Activated CD4-positive, alpha-beta memory T cell treated with anti-CD3 and anti-CD28 coated beads, Interleukin-2, amount 10 ng/mL, durations not matched to agents 7 days and 5 days (primary cell): ENCODE data around the gene TTC31. TPM values are rescaled to one million over a fixed set of nuclear protein-coding genes. Genes with fewer than 3 reads are reported as not detected.

Experiments used
- CTCF ChIA-PET: fragments of 350-600 bp; sonication (Branson Sonifier 250); formaldehyde crosslinking; loops from one replicate; lab custom pipeline; 2021; ENCODE audit warnings: antibody characterized with exemption, inconsistent platforms; lab: Charles Lee
- POLR2A ChIA-PET: fragments of 350-600 bp; sonication (Branson Sonifier 250); formaldehyde crosslinking; loops from one replicate; lab custom pipeline; 2021; ENCODE audit warnings: antibody characterized with exemption; lab: Charles Lee
- DNase-seq: peaks from one replicate; pipeline ENCODE4 v3.0.0-alpha.2; 2020
- H3K27ac Mint-ChIP-seq: one replicate; pipeline ENCODE4 v1.8.0; 2021; ENCODE audit warnings: mild to moderate bottlenecking, mixed read lengths
- H3K27me3 Mint-ChIP-seq: one replicate; pipeline ENCODE4 v1.8.0; 2021; ENCODE audit warnings: mixed read lengths
- H3K36me3 Mint-ChIP-seq: one replicate; pipeline ENCODE4 v1.8.0; 2021; ENCODE audit warnings: low read depth, mixed read lengths
- H3K4me1 Mint-ChIP-seq: one replicate; pipeline ENCODE4 v1.8.0; 2021; ENCODE audit warnings: mixed read lengths
- H3K4me3 Mint-ChIP-seq: one replicate; pipeline ENCODE4 v1.8.0; 2021; ENCODE audit warnings: mild to moderate bottlenecking, mixed read lengths
- H3K9me3 Mint-ChIP-seq: one replicate; pipeline ENCODE4 v1.8.0; 2021; ENCODE audit warnings: mixed read lengths
- total RNA-seq, 2 experiments: library from RNA; stranded (reverse); gene quantifications; one replicate each; pipeline ENCODE4 v1.2.3, GENCODE V29; 2021

The TTC31 gene
- total RNA-seq, 2 experiments from 2014 or later, result 42.3 to 42.9 TPM

DNA sequence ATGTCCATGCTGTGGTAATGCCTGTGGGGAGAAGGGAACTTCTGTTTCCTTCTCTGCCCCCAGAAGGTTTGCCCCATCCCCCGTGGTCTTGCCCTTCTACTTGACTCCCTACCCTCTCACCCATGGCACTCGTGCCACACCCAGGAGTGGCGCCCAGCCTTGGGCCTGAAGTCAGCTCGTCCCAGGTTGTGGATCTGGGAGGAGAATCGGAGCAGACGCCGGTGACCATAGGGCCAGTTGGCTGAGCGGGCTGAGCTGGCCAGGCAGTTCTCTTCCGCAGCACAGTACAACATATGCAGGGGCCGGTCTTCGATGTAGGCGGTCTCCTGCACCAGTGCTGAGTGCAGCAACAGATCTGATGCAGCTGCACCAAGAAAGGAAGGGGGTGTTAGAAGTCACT, 51.5 kb downstream of the TTC31 start:
- no peaks in the 10 kb centered on the region for H3K9me3 Mint-ChIP-seq
- H3K27me3 Mint-ChIP-seq, result peaks cover 24% of the 10 kb centered on the region
- peaks cover 22% of the 10 kb centered on the region for H3K36me3 Mint-ChIP-seq
- no peak for DNase-seq
- H3K27ac Mint-ChIP-seq, result no peak overlapping the region
- CTCF ChIA-PET, result interaction anchor here (7.1 kb wide), 1 partner anchor 54 kb away, joined by 109 read pairs; no protein-coding TSS in a partner anchor
- POLR2A ChIA-PET, result interaction anchor here (1.9 kb wide), 1 partner anchor 51 kb away, joined by 6 read pairs; no protein-coding TSS in a partner anchor
- no peak overlapping the region for H3K4me3 Mint-ChIP-seq
- H3K4me1 Mint-ChIP-seq, result peaks cover 29% of the 10 kb centered on the region

DNA sequence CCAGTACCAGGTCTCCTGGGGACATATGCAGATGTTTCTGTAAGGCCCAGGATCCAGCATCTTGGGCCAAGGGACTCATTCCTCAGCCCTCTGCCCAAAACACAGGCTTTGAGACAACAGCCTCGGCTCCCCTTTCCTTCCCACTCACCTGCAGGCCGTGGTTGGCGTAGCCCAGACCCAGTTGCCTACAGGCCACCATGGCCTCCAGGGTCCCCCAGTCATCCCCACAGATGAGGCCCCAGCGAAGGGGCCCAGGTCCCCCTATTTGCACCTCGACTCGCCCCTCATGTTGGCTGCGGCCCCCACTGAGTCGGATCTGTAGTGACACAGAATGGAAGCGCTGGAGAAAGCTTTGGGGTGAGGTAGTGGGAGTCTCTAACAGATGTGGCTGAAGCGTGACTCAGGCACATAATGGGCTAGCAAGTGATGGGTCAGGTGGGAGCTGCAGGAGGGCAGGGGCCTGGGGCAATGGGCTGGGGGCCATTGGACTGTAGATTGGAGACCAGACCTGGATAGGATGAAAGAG, 52.6 kb downstream of the TTC31 start:
- H3K9me3 Mint-ChIP-seq, result no peaks in the 10 kb centered on the region
- POLR2A ChIA-PET, result interaction anchor here (1.9 kb wide), 1 partner anchor 50 kb away, joined by 6 read pairs; no protein-coding TSS in a partner anchor
- no peak overlapping the region for H3K4me3 Mint-ChIP-seq
- H3K4me1 Mint-ChIP-seq, result peaks cover 31% of the 10 kb centered on the region
- H3K36me3 Mint-ChIP-seq, result peaks cover 20% of the 10 kb centered on the region
- DNase-seq, result no peak
- H3K27ac Mint-ChIP-seq, result no peak overlapping the region
- H3K27me3 Mint-ChIP-seq, result peaks cover 24% of the 10 kb centered on the region
- CTCF ChIA-PET, result interaction anchor here (7.1 kb wide), 1 partner anchor 53 kb away, joined by 109 read pairs; no protein-coding TSS in a partner anchor

DNA sequence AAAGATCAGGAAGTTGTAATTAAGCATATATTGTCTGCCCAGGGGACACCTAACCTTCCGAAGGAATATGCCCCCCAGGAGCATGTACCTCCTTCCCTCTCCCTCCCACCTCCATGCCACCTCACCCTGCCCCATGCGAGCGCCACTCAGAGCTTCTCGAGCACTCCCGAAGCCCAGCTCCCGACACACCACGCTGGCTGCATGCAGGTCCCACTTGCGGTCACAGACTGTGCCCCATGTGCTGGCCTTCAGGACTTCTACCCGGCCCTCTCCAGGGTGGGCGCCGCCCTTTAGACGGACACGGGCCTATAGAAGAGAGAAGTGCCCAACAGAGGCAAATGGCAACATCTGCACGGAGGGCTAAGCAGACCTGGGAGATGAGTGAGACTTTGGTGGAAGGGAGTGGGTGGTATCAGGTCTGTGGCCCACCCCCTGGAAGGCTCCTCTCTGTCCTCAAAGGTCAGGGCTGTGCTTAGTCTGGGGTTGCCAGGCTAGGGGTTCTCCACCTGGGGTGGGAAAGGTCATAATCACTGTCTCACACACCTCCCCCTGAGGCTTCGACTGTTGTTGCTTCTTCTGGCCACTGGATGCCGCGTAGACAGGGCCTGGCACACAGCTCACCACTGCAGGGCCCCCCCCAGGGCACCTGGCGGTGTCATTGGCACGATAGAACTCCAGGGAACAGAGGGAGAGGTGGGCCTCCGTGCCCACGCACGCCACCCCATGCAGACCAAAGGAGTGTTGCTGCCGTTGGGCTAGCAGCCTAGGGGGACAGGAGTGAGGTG, 53.5 kb downstream of the TTC31 start:
- POLR2A ChIA-PET, result interaction anchor here (1.9 kb wide), 1 partner anchor 49 kb away, joined by 6 read pairs; no protein-coding TSS in a partner anchor
- CTCF ChIA-PET, result no interaction called here
- Mint-ChIP-seq H3K9me3 (no peaks in the 10 kb centered on the region), H3K27me3 (peaks cover 27% of the 10 kb centered on the region), H3K4me1 (peaks cover 22% of the 10 kb centered on the region), H3K4me3 (no peak overlapping the region), H3K36me3 (peaks cover 14% of the 10 kb centered on the region), H3K27ac (no peak overlapping the region)
- DNase-seq, result no peak

DNA sequence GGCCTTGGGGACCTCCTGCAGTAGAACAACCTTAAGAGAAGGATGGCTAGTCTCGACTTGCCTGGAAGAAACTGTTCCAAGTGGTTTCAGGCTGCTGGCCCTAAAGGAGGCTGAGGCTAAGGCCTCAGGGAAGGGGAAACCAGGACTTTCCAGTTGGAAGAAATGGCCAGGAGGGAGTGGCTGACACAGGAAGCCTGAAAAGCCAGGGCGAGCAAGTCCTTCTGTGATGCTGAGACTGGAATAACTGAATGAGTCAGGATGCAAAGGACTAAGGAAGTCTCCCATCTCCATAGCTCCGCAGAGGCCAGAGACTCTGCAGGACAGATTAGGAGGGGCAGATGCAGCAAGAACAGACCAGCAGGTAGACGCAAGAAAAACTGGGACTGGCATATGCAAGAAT, 54.3 kb downstream of the TTC31 start:
- CTCF ChIA-PET, result no interaction called here
- H3K4me1 Mint-ChIP-seq, result peaks cover 14% of the 10 kb centered on the region
- no peak for DNase-seq
- POLR2A ChIA-PET, result no interaction called here
- peaks cover 28% of the 10 kb centered on the region for H3K27me3 Mint-ChIP-seq
- H3K27ac Mint-ChIP-seq, result no peak overlapping the region
- H3K9me3 Mint-ChIP-seq, result no peaks in the 10 kb centered on the region
- no peak overlapping the region for H3K4me3 Mint-ChIP-seq
- peaks cover 11% of the 10 kb centered on the region for H3K36me3 Mint-ChIP-seq

DNA sequence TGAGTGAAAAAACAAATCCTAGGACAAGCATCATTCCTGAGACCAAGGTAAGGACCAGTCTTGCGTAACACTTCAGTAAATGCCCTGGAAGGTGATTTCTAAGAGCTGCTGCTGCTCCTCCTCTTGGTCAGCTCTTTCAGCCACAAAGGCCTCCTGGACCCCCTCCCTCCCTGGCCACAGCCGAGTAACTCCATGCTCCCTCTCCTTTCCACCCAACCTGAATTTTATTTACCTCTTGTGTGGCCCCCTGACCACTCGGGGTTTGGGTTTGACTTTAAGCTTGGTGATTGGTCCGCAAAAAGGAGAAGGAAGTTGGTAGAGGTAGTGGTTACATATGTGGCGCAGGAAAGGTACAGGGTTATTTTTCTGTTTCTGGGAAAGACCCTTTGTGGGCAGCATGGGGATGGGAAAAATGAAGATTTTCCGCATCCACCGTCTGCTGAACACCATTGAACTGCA, 56.0 kb downstream of the TTC31 start:
- CTCF ChIA-PET, result interaction anchor here (1.0 kb wide), 1 partner anchor 285 kb away, joined by 3 read pairs; no protein-coding TSS in a partner anchor

DNA sequence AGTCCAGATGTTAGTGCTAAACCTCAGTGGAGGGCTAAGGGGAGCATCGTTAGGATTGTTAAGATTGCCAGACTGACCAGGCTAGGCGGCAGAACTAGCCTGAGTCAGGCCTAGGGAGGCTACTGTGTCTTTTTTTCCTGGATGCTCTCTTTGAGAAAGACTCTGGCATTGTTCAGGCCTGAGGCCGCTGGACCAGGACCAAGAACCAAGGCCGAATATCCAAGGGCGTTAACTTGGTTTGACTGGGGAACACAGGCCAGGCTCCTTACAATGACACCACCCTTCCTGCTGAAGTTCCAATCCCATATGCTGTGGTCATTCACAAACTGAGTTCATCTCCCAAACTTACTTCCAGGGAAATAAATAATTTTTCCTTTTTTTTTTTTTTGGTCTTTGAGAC, 57.4 kb downstream of the TTC31 start:
- Mint-ChIP-seq H3K36me3 (no peaks in the 10 kb centered on the region), H3K4me3 (no peak overlapping the region), H3K27me3 (peaks cover 46% of the 10 kb centered on the region), H3K4me1 (peaks cover 12% of the 10 kb centered on the region), H3K27ac (no peak overlapping the region), H3K9me3 (no peaks in the 10 kb centered on the region)
- POLR2A ChIA-PET, result no interaction called here
- CTCF ChIA-PET, result interaction anchor here (0.6 to 1.3 kb wide), 3 partner anchors 47 to 465 kb away, joined by 3 to 6 read pairs (median 3); no protein-coding TSS in a partner anchor
- DNase-seq, result no peak

More for the DNA sequence above, 56.0 kb downstream of the TTC31 start:
- H3K4me3 Mint-ChIP-seq, result no peak overlapping the region
- H3K27me3 Mint-ChIP-seq, result peaks cover 35% of the 10 kb centered on the region
- no peak overlapping the region for H3K27ac Mint-ChIP-seq
- no peaks in the 10 kb centered on the region for H3K9me3 Mint-ChIP-seq
- H3K4me1 Mint-ChIP-seq, result peaks cover 12% of the 10 kb centered on the region
- DNase-seq, result no peak
- POLR2A ChIA-PET, result interaction anchor here (1.1 to 2.5 kb wide), 2 partner anchors 8 to 10 kb away, joined by 3 to 6 read pairs; partner anchors contain the start of genes AUP1 and HTRA2
- no peaks in the 10 kb centered on the region for H3K36me3 Mint-ChIP-seq

DNA sequence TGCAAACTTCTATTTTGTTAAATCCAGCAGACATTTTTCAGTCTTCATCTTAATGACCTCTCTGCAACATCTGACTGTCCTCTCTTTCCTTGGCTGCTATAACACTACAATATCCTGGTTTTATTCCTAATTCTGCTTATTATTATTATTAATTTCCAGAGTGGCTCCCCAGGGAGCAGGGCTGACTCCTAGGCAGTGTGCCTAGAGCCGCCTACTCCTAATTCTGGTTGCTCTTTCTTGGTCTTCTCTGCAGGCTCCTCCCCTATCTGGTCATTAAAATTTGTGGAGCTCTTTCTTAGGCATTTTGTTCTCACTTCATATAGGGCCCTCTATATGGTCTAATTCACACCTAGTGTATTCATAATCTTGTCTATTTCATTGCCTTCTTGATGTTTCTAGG, 60.1 kb downstream of the TTC31 start:
- Mint-ChIP-seq H3K36me3 (no peaks in the 10 kb centered on the region), H3K27me3 (peaks cover 55% of the 10 kb centered on the region), H3K27ac (no peak overlapping the region), H3K9me3 (no peaks in the 10 kb centered on the region), H3K4me3 (no peak overlapping the region), H3K4me1 (peaks cover 13% of the 10 kb centered on the region)
- ChIA-PET POLR2A (no interaction called here), CTCF (interaction anchor here (0.7 to 1.0 kb wide), 2 partner anchors 45 to 364 kb away, joined by 3 to 7 read pairs; no protein-coding TSS in a partner anchor)
- DNase-seq, result no peak

Other genes with a start within 250 kb of the TTC31 start
- 1 to 10 TPM; 2.5 to 3.4 TPM for gene SLC4A5, start 139.7 kb upstream of the TTC31 start, total RNA-seq
- 10 to 100 TPM; 88.9 to 99.7 TPM for gene DCTN1, start 102.8 kb upstream of the TTC31 start, total RNA-seq
- 1 to 10 TPM; 1.2 to 1.6 TPM for gene C2orf81, start 61.5 kb upstream of the TTC31 start, total RNA-seq
- 100 to 1,000 TPM; 102 to 105 TPM for gene WDR54, start 61.4 kb upstream of the TTC31 start, total RNA-seq
- 1 to 10 TPM; 1.1 TPM for gene RTKN, start 41.1 kb upstream of the TTC31 start, total RNA-seq
- gene INO80B, start 28.0 kb upstream of the TTC31 start, total RNA-seq, result 10 to 100 TPM; 39.8 to 40.3 TPM
- gene WBP1, start 24.6 kb upstream of the TTC31 start, total RNA-seq, result 10 to 100 TPM; 58.3 to 60.4 TPM
- gene MOGS, start 17.7 kb upstream of the TTC31 start, total RNA-seq, result 10 to 100 TPM; 70.3 to 73.1 TPM
- 100 to 1,000 TPM; 115 to 126 TPM for gene MRPL53, start 10.4 kb upstream of the TTC31 start, total RNA-seq
- 10 to 100 TPM; 20.9 to 25.0 TPM for gene CCDC142, start 83 bp upstream of the TTC31 start, total RNA-seq
- gene LBX2, start 16.5 kb downstream of the TTC31 start, total RNA-seq, result 1 to 10 TPM; 1.2 to 1.8 TPM
- 10 to 100 TPM; 23.0 to 31.4 TPM for gene PCGF1, start 24.6 kb downstream of the TTC31 start, total RNA-seq
- gene TLX2, start 31.4 kb downstream of the TTC31 start, total RNA-seq, result 1 to 10 TPM; 2.6 to 3.3 TPM
- under 1 TPM; 0.33 to 0.45 TPM for gene DQX1, start 43.1 kb downstream of the TTC31 start, total RNA-seq
- gene AUP1, start 46.6 kb downstream of the TTC31 start, total RNA-seq, result 100 to 1,000 TPM; 118 to 119 TPM
- gene HTRA2, start 46.9 kb downstream of the TTC31 start, total RNA-seq, result 10 to 100 TPM; 49.2 to 51.1 TPM
- gene LOXL3, start 70.9 kb downstream of the TTC31 start, total RNA-seq, result under 1 TPM; 0.60 to 0.70 TPM
- 10 to 100 TPM; 45.2 to 46.8 TPM for gene DOK1, start 71.6 kb downstream of the TTC31 start, total RNA-seq
- gene M1AP, start 165.2 kb downstream of the TTC31 start, total RNA-seq, result not detected
- gene SEMA4F, start 171.2 kb downstream of the TTC31 start, total RNA-seq, result 1 to 10 TPM; 6.6 to 8.2 TPM